GM12891 (cell line): ENCODE data around the gene KCNK3.

ENCODE experiments used
- PAX5 ChIP-seq: IDR thresholded peaks from 2 replicates; pipeline ENCODE4 v1.6.1; 2011; ENCODE audit warnings: low read length, moderate library complexity, mild to moderate bottlenecking; ENCODE audit not compliant: insufficient read depth, severe bottlenecking
- POLR2A ChIP-seq: IDR thresholded peaks from 2 replicates; pipeline ENCODE4 v1.6.1; 2011; ENCODE audit warnings: low read depth, low read length, control low read depth
- POLR2AphosphoS5 ChIP-seq: IDR thresholded peaks from 2 replicates; pipeline ENCODE4 v1.6.1; 2011; ENCODE audit warnings: low read depth, low read length, control low read depth
- POU2F2 ChIP-seq: IDR thresholded peaks from 2 replicates; pipeline ENCODE4 v1.6.1; 2011; ENCODE audit warnings: low read depth, mild to moderate bottlenecking, control low read depth, low read length, moderate library complexity
- SPI1 ChIP-seq: IDR thresholded peaks from 2 replicates; pipeline ENCODE4 v1.6.1; 2011; ENCODE audit warnings: low read depth, low read length, control low read depth
- TAF1 ChIP-seq: IDR thresholded peaks from 2 replicates; pipeline ENCODE4 v1.6.1; 2011; ENCODE audit warnings: low read depth, low read length, control low read depth

- no peak for TF ChIP-seq TAF1
- TF ChIP-seq POLR2A, result no peak
- TF ChIP-seq POLR2AphosphoS5, result no peak
- no peak for TF ChIP-seq POU2F2
- TF ChIP-seq SPI1, result no peak
- TF ChIP-seq PAX5, result no peak
Measured at GRCh38 chr2:26685341-26685740, 7.2 kb upstream of the KCNK3 start.
